Measurements from ENCODE around the gene IKZF5. TPM values are rescaled to one million over a fixed set of nuclear protein-coding genes. Genes with fewer than 3 reads are reported as not detected.

IKZF5 gene
- total and polyA plus RNA-seq, 3 experiments from 2014 or later, result 14.8 to 23.9 (median 20.3) TPM

DNA sequence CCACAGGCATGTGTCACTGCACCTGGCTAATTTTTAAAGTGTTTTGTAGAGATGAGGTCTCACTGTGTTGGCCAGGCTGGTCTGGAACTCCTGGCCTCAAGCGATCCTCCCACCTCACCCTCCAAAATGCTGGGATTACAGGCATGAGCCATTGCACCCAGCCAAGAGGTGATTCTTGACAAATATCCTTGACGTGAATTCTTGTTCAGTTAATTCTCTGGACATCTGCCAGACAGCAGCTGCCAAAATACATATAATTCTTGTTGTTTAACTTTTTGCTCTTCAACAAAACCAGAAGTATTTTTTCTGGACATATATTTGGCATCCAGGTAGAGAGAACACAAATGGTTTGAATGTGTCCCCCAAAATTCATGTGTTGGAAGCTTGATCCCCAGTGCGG, 3.4 kb upstream of the IKZF5 start:
- no peak overlapping the region for H3K27ac ChIP-seq (ENCODE audit: low read depth, low read length)
- no peaks in the 10 kb centered on the region for H3K9me3 ChIP-seq (ENCODE audit: low read length)
- POLR2A ChIA-PET, result no interaction called here
- no peaks in the 10 kb centered on the region for H3K36me3 ChIP-seq (ENCODE audit: insufficient read depth, low read length)
- CTCF ChIA-PET, result interaction anchor here (7.2 kb wide), 1 partner anchor 32 kb away, joined by 39 read pairs; the partner anchor contains the start of gene PSTK
- H3K27me3 ChIP-seq (ENCODE audit: insufficient read depth, low read length, poor library complexity, severe bottlenecking), result no peaks in the 10 kb centered on the region
- no peak overlapping the region for H3K4me3 Mint-ChIP-seq
- no peak overlapping the region for H3K27ac Mint-ChIP-seq
- peaks cover 33 to 44% (median 42%) of the 10 kb centered on the region in 3 donors for H3K4me1 Mint-ChIP-seq
- no peak for DNase-seq
- peaks cover 27% of the 10 kb centered on the region for H3K4me1 ChIP-seq (ENCODE audit: insufficient read depth, low read length)
- no peaks in the 10 kb centered on the region for H3K27me3 Mint-ChIP-seq
- H3K9me3 Mint-ChIP-seq, result no peaks in the 10 kb centered on the region
- peaks cover 0 to 31% (median 17%) of the 10 kb centered on the region in 3 donors for H3K36me3 Mint-ChIP-seq
- H3K4me3 ChIP-seq (ENCODE audit: low read length), result no peak overlapping the region

DNA sequence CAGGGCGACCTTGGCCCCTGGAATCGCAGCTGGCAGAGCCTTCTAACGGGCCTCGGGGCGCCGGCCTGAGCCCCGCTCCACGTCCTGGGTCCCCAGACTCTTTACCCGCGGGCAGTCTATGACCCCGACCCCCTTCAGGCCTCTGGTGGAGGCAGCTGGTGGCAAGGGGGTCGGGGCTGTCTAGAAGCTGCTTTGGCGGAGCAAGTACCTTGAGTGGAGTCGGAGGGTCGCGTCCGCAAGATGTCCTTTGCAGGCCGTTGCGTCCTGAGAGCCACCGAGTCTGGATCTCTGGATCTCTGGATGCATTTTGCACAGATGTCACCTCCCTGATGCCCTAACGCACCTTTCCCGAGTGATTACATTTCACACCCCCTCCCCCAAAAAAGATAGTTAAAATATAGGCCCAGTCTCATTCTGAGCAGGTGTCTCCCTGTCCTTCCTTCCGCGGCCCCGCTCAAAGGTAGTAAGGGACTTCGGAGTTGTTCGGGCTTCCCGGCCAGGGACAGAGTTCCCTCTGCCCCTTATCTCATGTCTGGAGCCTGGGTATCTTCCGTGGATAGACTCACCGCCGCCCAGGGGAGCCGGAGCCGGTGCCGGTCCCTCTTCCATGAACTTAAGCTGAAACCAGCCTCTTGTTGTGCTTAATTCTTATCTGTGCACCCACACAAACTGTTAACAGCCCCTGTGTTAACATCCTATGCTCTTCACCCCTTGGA, 668 bp upstream of the IKZF5 start:
- Mint-ChIP-seq H3K4me1 (peaks cover 52 to 68% (median 61%) of the 10 kb centered on the region in 3 donors), H3K27me3 (no peaks in the 10 kb centered on the region), H3K4me3 (peak overlapping the region; percentile 95 to 100 (median 99)), H3K27ac (peak overlapping the region; percentile 92 to 100 (median 99)), H3K9me3 (no peaks in the 10 kb centered on the region), H3K36me3 (peaks cover 0 to 35% (median 13%) of the 10 kb centered on the region in 3 donors)
- H3K4me3 ChIP-seq (ENCODE audit: low read length), result peak overlapping the region; percentile 92
- no peaks in the 10 kb centered on the region for H3K27me3 ChIP-seq (ENCODE audit: insufficient read depth, low read length, poor library complexity, severe bottlenecking)
- H3K27ac ChIP-seq (ENCODE audit: low read depth, low read length), result peak overlapping the region; percentile 72
- ChIA-PET POLR2A (interaction anchor here (1.6 to 3.7 kb wide), 4 partner anchors 24 to 145 kb away, joined by 5 to 29 read pairs (median 12); partner anchors contain the start of genes BUB3, C10orf88 and PSTK), CTCF (interaction anchor here (1.4 to 7.2 kb wide), 3 partner anchors 26 to 55 kb away, joined by 4 to 39 read pairs (median 8); partner anchors contain the start of genes C10orf88 and PSTK)
- H3K36me3 ChIP-seq (ENCODE audit: insufficient read depth, low read length), result no peaks in the 10 kb centered on the region
- H3K4me1 ChIP-seq (ENCODE audit: insufficient read depth, low read length), result peaks cover 50% of the 10 kb centered on the region
- H3K9me3 ChIP-seq (ENCODE audit: low read length), result no peaks in the 10 kb centered on the region
- peak in 3 of 5 donors; percentile 6 to 52 (median 25) for DNase-seq

DNA sequence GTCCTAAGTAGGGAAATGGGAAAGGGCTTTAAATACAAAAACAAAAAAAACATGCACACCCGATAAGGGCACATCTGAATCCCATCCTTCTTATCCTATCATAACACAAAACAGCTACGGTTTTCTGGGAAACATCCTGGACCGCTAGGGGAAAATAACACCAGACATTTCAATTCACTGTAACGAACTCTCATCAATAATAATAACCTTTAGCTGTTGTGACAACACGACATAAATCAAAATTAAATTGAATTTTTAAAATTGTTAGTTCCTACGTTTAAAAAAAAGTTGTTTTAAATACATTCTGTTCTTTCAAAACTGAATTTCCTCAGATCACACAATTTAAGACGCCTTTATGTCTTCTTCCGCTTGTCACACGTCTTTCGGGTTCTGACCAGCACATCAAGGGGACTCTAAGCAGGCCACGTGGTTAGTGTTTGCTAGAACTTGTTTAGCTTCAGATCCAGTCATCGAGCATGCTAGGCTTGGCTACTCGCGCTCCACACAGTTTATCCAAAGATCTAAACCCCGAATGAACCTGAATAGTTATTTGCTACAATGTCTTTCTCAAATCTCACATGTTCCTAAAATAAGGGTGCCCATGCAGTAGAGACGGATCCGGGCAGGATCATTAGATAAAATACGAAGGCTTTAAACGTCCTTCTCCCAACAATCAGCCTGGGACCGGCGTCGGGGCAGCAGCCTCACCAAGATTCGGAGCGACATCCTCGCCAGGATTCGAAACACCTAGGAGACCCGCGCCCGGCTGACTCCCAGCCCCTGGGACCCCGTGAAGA, 839 bp downstream of the IKZF5 start:
- peak overlapping the region; percentile 95 to 100 (median 99) for H3K4me3 Mint-ChIP-seq
- H3K36me3 Mint-ChIP-seq, result peaks cover 0 to 38% (median 8%) of the 10 kb centered on the region in 3 donors
- ChIA-PET POLR2A (interaction anchor here (0.8 to 3.7 kb wide), 8 partner anchors 12 to 1454 kb away, joined by 3 to 29 read pairs (median 6); partner anchors contain the start of genes BUB3, C10orf88, FAM24B and LHPP), CTCF (interaction anchor here (1.0 to 7.2 kb wide), 5 partner anchors 12 to 146 kb away, joined by 3 to 39 read pairs (median 4); partner anchors contain the start of genes BUB3 and PSTK)
- no peaks in the 10 kb centered on the region for H3K27me3 Mint-ChIP-seq
- Histone ChIP-seq H3K36me3 (ENCODE audit: insufficient read depth, low read length) (no peaks in the 10 kb centered on the region), H3K4me1 (ENCODE audit: insufficient read depth, low read length) (peaks cover 56% of the 10 kb centered on the region), H3K4me3 (ENCODE audit: low read length) (peak overlapping the region; percentile 92), H3K27ac (ENCODE audit: low read depth, low read length) (peak overlapping the region; percentile 96), H3K27me3 (ENCODE audit: insufficient read depth, low read length, poor library complexity, severe bottlenecking) (no peaks in the 10 kb centered on the region), H3K9me3 (ENCODE audit: low read length) (no peaks in the 10 kb centered on the region)
- peak; percentile 18 to 68 (median 52) for DNase-seq
- H3K4me1 Mint-ChIP-seq, result peaks cover 60 to 79% (median 74%) of the 10 kb centered on the region in 3 donors
- H3K9me3 Mint-ChIP-seq, result no peaks in the 10 kb centered on the region
- H3K27ac Mint-ChIP-seq, result peak overlapping the region; percentile 92 to 100 (median 99)

DNA sequence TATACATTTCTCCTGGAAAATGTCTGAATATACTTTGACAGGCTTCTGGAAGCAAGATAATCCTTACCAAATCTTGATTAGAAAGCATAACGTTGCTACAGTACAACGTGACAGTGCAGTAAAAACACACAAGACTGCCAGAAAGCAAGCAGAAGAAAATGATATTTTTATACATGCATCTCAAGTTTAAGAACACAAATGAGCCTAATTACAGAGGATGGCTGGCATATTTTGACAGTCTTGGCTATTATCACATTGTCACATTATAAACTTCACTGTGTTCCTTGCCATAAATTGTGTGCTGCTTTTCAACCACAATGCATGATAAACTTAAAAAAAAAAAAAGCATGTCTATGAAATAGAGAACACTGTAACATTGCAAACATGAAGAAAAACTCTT, 4.3 kb downstream of the IKZF5 start:
- no peak for DNase-seq
- POLR2A ChIA-PET, result no interaction called here
- Mint-ChIP-seq H3K27ac (no peak overlapping the region), H3K27me3 (no peaks in the 10 kb centered on the region), H3K4me1 (peaks cover 64 to 82% (median 81%) of the 10 kb centered on the region in 3 donors), H3K9me3 (no peaks in the 10 kb centered on the region), H3K36me3 (peaks cover 0 to 44% (median 5%) of the 10 kb centered on the region in 3 donors), H3K4me3 (no peak overlapping the region)
- H3K27me3 ChIP-seq (ENCODE audit: insufficient read depth, low read length, poor library complexity, severe bottlenecking), result no peaks in the 10 kb centered on the region
- H3K4me3 ChIP-seq (ENCODE audit: low read length), result no peak overlapping the region
- no peaks in the 10 kb centered on the region for H3K36me3 ChIP-seq (ENCODE audit: insufficient read depth, low read length)
- no peaks in the 10 kb centered on the region for H3K9me3 ChIP-seq (ENCODE audit: low read length)
- peaks cover 50% of the 10 kb centered on the region for H3K4me1 ChIP-seq (ENCODE audit: insufficient read depth, low read length)
- CTCF ChIA-PET, result interaction anchor here (0.9 kb wide), 1 partner anchor 25 kb away, joined by 3 read pairs; no protein-coding TSS in a partner anchor
- no peak overlapping the region for H3K27ac ChIP-seq (ENCODE audit: low read depth, low read length)

DNA sequence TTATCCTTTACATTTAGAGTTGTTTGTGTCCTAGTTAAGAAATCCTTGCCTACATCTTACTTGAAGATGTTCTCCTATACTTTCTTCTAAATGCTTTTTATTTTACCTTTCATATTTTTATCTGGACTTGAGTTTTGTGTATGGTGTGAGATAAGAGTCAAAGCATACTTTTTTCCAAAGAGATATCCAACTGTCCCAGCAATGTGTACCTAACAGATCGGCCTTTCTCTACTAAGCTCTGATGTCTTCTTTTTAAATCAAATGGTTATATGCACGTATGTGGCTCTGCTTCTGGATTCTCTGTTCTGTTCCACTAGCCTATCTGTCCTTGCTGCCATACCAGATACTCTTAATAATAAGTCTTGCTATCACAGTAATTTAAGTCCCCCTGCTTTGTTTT, 7.2 kb downstream of the IKZF5 start:
- H3K27me3 Mint-ChIP-seq, result no peaks in the 10 kb centered on the region
- peaks cover 19% of the 10 kb centered on the region for H3K36me3 ChIP-seq (ENCODE audit: insufficient read depth, low read length)
- H3K9me3 Mint-ChIP-seq, result no peaks in the 10 kb centered on the region
- peaks cover 34% of the 10 kb centered on the region for H3K4me1 ChIP-seq (ENCODE audit: insufficient read depth, low read length)
- no peaks in the 10 kb centered on the region for H3K27me3 ChIP-seq (ENCODE audit: insufficient read depth, low read length, poor library complexity, severe bottlenecking)
- H3K36me3 Mint-ChIP-seq, result peaks cover 0 to 55% (median 10%) of the 10 kb centered on the region in 3 donors
- CTCF ChIA-PET, result no interaction called here
- H3K27ac Mint-ChIP-seq, result peak overlapping the region in 1 of 8 donors; percentile 13
- H3K27ac ChIP-seq (ENCODE audit: low read depth, low read length), result no peak overlapping the region
- POLR2A ChIA-PET, result no interaction called here
- no peak overlapping the region for H3K4me3 Mint-ChIP-seq
- no peak overlapping the region for H3K4me3 ChIP-seq (ENCODE audit: low read length)
- no peaks in the 10 kb centered on the region for H3K9me3 ChIP-seq (ENCODE audit: low read length)
- DNase-seq, result no peak
- peaks cover 54 to 80% (median 75%) of the 10 kb centered on the region in 3 donors for H3K4me1 Mint-ChIP-seq

DNA sequence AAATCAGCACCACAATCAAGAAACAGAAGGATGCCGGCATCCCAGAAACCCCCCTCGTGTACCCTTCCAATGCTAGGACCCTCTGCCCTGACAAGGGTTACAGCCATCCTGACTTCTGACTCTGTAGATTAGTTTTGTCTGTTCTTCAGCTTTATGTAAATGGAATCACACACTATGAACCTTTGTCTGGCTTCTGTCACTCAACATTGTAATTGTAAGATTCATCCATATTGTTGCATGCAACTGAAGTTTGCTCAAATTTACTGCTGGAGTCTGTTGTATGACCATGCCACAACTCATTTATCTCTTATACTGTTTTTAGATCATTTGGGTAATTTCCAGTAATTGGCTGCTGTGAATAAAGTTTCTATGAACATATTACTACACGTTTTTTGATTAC, 8.4 kb downstream of the IKZF5 start:
- peaks cover 25% of the 10 kb centered on the region for H3K4me1 ChIP-seq (ENCODE audit: insufficient read depth, low read length)
- H3K36me3 Mint-ChIP-seq, result peaks cover 0 to 57% (median 16%) of the 10 kb centered on the region in 3 donors
- CTCF ChIA-PET, result interaction anchor here (1.8 kb wide), 1 partner anchor 20 kb away, joined by 8 read pairs; the partner anchor contains the start of gene PSTK
- no peak for DNase-seq
- H3K27ac ChIP-seq (ENCODE audit: low read depth, low read length), result no peak overlapping the region
- no peaks in the 10 kb centered on the region for H3K9me3 ChIP-seq (ENCODE audit: low read length)
- H3K27me3 ChIP-seq (ENCODE audit: insufficient read depth, low read length, poor library complexity, severe bottlenecking), result no peaks in the 10 kb centered on the region
- no peak overlapping the region for H3K4me3 ChIP-seq (ENCODE audit: low read length)
- no peaks in the 10 kb centered on the region for H3K9me3 Mint-ChIP-seq
- H3K4me1 Mint-ChIP-seq, result peaks cover 43 to 68% (median 63%) of the 10 kb centered on the region in 3 donors
- peaks cover 19% of the 10 kb centered on the region for H3K36me3 ChIP-seq (ENCODE audit: insufficient read depth, low read length)
- POLR2A ChIA-PET, result no interaction called here
- peak overlapping the region in 1 of 7 donors; percentile 20 for H3K4me3 Mint-ChIP-seq
- H3K27ac Mint-ChIP-seq, result peak overlapping the region in 6 of 8 donors; percentile 16 to 86 (median 39)
- no peaks in the 10 kb centered on the region for H3K27me3 Mint-ChIP-seq

DNA sequence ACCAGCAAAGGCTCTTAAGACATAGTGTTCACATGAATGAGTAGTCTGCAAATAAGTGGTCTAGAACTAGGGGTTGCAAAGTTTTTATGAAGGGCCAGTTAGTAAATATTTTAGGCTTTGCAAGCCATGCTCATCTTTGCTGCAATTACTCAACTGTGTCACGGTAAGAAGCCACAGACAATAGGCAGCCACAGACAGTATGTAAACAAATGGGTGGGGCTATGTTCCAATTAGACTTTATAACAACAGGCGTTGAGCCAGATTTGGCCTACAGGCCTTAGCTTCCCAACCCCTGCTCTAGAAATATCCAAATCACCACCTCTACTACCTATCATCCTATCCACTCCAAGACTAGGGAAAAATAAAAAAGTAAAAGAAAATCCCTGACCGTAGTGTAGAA, 9.2 kb downstream of the IKZF5 start:
- peaks cover 21% of the 10 kb centered on the region for H3K36me3 ChIP-seq (ENCODE audit: insufficient read depth, low read length)
- no peak for DNase-seq
- no peaks in the 10 kb centered on the region for H3K9me3 ChIP-seq (ENCODE audit: low read length)
- H3K36me3 Mint-ChIP-seq, result peaks cover 0 to 62% (median 17%) of the 10 kb centered on the region in 3 donors
- H3K27me3 ChIP-seq (ENCODE audit: insufficient read depth, low read length, poor library complexity, severe bottlenecking), result no peaks in the 10 kb centered on the region
- H3K4me3 Mint-ChIP-seq, result peak overlapping the region in 1 of 7 donors; percentile 2
- H3K27ac Mint-ChIP-seq, result peak overlapping the region in 6 of 8 donors; percentile 1 to 86 (median 52)
- H3K9me3 Mint-ChIP-seq, result no peaks in the 10 kb centered on the region
- no peaks in the 10 kb centered on the region for H3K27me3 Mint-ChIP-seq
- peaks cover 41 to 61% (median 58%) of the 10 kb centered on the region in 3 donors for H3K4me1 Mint-ChIP-seq
- POLR2A ChIA-PET, result no interaction called here
- CTCF ChIA-PET, result interaction anchor here (1.0 to 1.8 kb wide), 2 partner anchors 17 to 19 kb away, joined by 5 to 8 read pairs; partner anchors contain the start of gene PSTK
- H3K4me1 ChIP-seq (ENCODE audit: insufficient read depth, low read length), result peaks cover 19% of the 10 kb centered on the region
- no peak overlapping the region for H3K4me3 ChIP-seq (ENCODE audit: low read length)
- H3K27ac ChIP-seq (ENCODE audit: low read depth, low read length), result no peak overlapping the region

Measured in CD8-positive, alpha-beta memory T cell (primary cell).